ENCODE results near the gene ILF3.
A peak's percentile ranks its signal among the peaks of the same experiment; 100 is the strongest.

The ILF3 gene

GRCh38 chr19:10701955-10702525 lies 47.9 kb downstream of the ILF3 start:
- DNase-seq = no peak

GRCh38 chr19:10706990-10707389 lies 52.8 kb downstream of the ILF3 start:
- no peak for DNase-seq

GRCh38 chr19:10707440-10707839 lies 53.3 kb downstream of the ILF3 start:
- no peak for DNase-seq

- no peak for DNase-seq
These were observed 54.1 kb downstream of the ILF3 start for GRCh38 chr19:10708291-10708690.

- no peak for DNase-seq
These were observed 57.9 kb downstream of the ILF3 start for GRCh38 chr19:10712045-10712444.

- no peak for DNase-seq
These were observed 58.6 kb downstream of the ILF3 start for GRCh38 chr19:10712754-10713153.

GRCh38 chr19:10713317-10713716 lies 59.2 kb downstream of the ILF3 start:
- DNase-seq = no peak

- DNase-seq = no peak
These were observed 62.9 kb downstream of the ILF3 start for GRCh38 chr19:10717054-10717355.

- DNase-seq = peak; percentile 100
These were observed 63.4 kb downstream of the ILF3 start, which contains the start of gene DNM2 for GRCh38 chr19:10717356-10718204. TSS of gene DNM2 (plus strand) at chr19:10718079. CDS start at chr19:10718243, 164 bp downstream.

- DNase-seq = peak; percentile 30
These were observed 64.4 kb downstream of the ILF3 start for GRCh38 chr19:10718205-10719196.

GRCh38 chr19:10719466-10719961 lies 65.4 kb downstream of the ILF3 start:
- no peak for DNase-seq

GRCh38 chr19:10720607-10721125 lies 66.5 kb downstream of the ILF3 start:
- no peak for DNase-seq

GRCh38 chr19:10723591-10723990 lies 69.4 kb downstream of the ILF3 start:
- DNase-seq = no peak

- DNase-seq = no peak
These were observed 70.5 kb downstream of the ILF3 start for GRCh38 chr19:10724573-10725071.

- DNase-seq = no peak
These were observed 71.3 kb downstream of the ILF3 start for GRCh38 chr19:10725415-10725814.

- no peak for DNase-seq
These were observed 72.1 kb downstream of the ILF3 start for GRCh38 chr19:10726268-10726667.

- no peak for DNase-seq
These were observed 73.6 kb downstream of the ILF3 start for GRCh38 chr19:10727685-10728201.

GRCh38 chr19:10729411-10729810 lies 75.3 kb downstream of the ILF3 start:
- no peak for DNase-seq

GRCh38 chr19:10730932-10731331 lies 76.8 kb downstream of the ILF3 start:
- DNase-seq = no peak

GRCh38 chr19:10735741-10736140 lies 81.6 kb downstream of the ILF3 start:
- DNase-seq = no peak

GRCh38 chr19:10736189-10736588 lies 82.0 kb downstream of the ILF3 start:
- no peak for DNase-seq

- DNase-seq = no peak
These were observed 82.9 kb downstream of the ILF3 start for GRCh38 chr19:10736916-10737551.

Data from CD4-positive, alpha-beta T cell treated with Interleukin-4 for 4 hours (primary cell).